HepG2 (cell line): ENCODE data around the gene CST4. TPM values are rescaled to one million over a fixed set of nuclear protein-coding genes. Genes with fewer than 3 reads are reported as not detected.

Experiments
- ATAC-seq: fragments of 200-7000 bp; cut with Tn5 transposase; 3 replicates; pipeline ENCODE4 v1.9.1; 2020; ENCODE audit warnings: mild to moderate bottlenecking, moderate library complexity
- BruUV-seq: library from RNA; stranded (reverse); fragments of 400-500 nt; replicated peaks from 2 replicates; lab custom pipeline; 2021; lab: Mats Ljungman, UMichigan
- CTCF ChIA-PET: fragments of 300-600 bp; formaldehyde crosslinking; extraction: SDS; loops from one replicate; lab custom pipeline; 2021; ENCODE audit warnings: low total read pairs, inconsistent platforms, low intra/inter-chr PET ratio; lab: Yijun Ruan, JAX
- POLR2A ChIA-PET: fragments of 350-600 bp; sonication (Branson Sonifier 250); formaldehyde crosslinking; loops from one replicate; lab custom pipeline; 2020; ENCODE audit warnings: antibody characterized with exemption, inconsistent platforms; lab: Yijun Ruan, JAX
- DNase-seq: peaks from one replicate; pipeline ENCODE4 v3.0.0-alpha.2; 2015; ENCODE audit warnings: low spot score
- FAIRE-seq: peaks from 3 replicates; lab custom pipeline; 2011; peaks lifted over from hg19 to GRCh38; lab: Jason Lieb, UNC
- H2AFZ ChIP-seq: one replicate; pipeline ENCODE4 v1.6.1; 2011; ENCODE audit warnings: low read length, inconsistent platforms
- H3K27ac ChIP-seq: fragments of 300-600 bp; 3 replicates; pipeline ENCODE4 v1.8.0; 2011; ENCODE audit warnings: mixed run types, mild to moderate bottlenecking, mixed read lengths, low read length, inconsistent platforms; ENCODE audit not compliant: insufficient read depth; ENCODE audit errors: extremely low read length
- H3K27me3 ChIP-seq, 2 experiments: fragments of 200-600 bp in 1 of 2; 2 replicates in 1 of 2; 3 replicates in 1 of 2; pipeline versions ENCODE4 v1.6.0 to v1.8.0; 2011; ENCODE audit warnings: low read length in 2 of 2, mild to moderate bottlenecking in 2 of 2, moderate library complexity in 2 of 2, inconsistent platforms in 1 of 2; ENCODE audit not compliant: insufficient read depth in 2 of 2, control insufficient read depth in 1 of 2
- H3K36me3 ChIP-seq, 2 experiments: fragments of 200-600 bp in 1 of 2; replicated peaks in 1 of 2; 2 replicates in 1 of 2; 3 replicates in 1 of 2; pipeline versions ENCODE4 v1.5.1 to v1.8.0; 2011; ENCODE audit warnings: low read length in 2 of 2, inconsistent platforms in 1 of 2; ENCODE audit not compliant: insufficient read depth in 2 of 2, control insufficient read depth in 1 of 2
- H3K4me1 ChIP-seq: 2 replicates; pipeline ENCODE4 v1.5.1; 2012; ENCODE audit warnings: low read length, inconsistent platforms; ENCODE audit not compliant: insufficient read depth
- H3K4me2 ChIP-seq: 2 replicates; pipeline ENCODE4 v1.6.0; 2011; ENCODE audit warnings: low read depth, low read length, inconsistent platforms
- H3K4me3 ChIP-seq, 3 experiments: fragments of 200-600 bp in 1 of 3; sonication (generic), shearing (Covaris generic) in 1 of 3; replicated peaks in 1 of 3; 2 replicates each; pipeline ENCODE4 v1.5.1; 2011 to 2016; ENCODE audit warnings: low read length in 3 of 3, inconsistent platforms in 2 of 3, low read depth in 2 of 3, mild to moderate bottlenecking in 2 of 3, control low read depth in 1 of 3, mixed read lengths in 1 of 3; ENCODE audit not compliant: insufficient read depth in 1 of 3
- H3K79me2 ChIP-seq: one replicate; pipeline ENCODE4 v1.6.1; 2011; ENCODE audit warnings: low read length, inconsistent platforms; ENCODE audit not compliant: insufficient read depth
- H3K9ac ChIP-seq: 2 replicates; pipeline ENCODE4 v1.6.0; 2011; ENCODE audit warnings: mild to moderate bottlenecking, low read depth, low read length, inconsistent platforms; ENCODE audit not compliant: insufficient read depth
- H3K9me3 ChIP-seq: 2 replicates; pipeline ENCODE4 v1.5.1; 2012; ENCODE audit warnings: mild to moderate bottlenecking, low read length
- H4K20me1 ChIP-seq: 2 replicates; pipeline ENCODE4 v1.6.0; 2011; ENCODE audit warnings: inconsistent platforms, mild to moderate bottlenecking, low read length, moderate library complexity; ENCODE audit not compliant: insufficient read depth
- AGO2 ChIP-seq: fragments of 200-400 bp; formaldehyde crosslinking; optimal IDR thresholded peaks from 2 replicates; pipeline ENCODE3; 2017; ENCODE audit warnings: mild to moderate bottlenecking, low read depth, low read length, moderate library complexity
- CBX5 ChIP-seq: sonication (generic); formaldehyde crosslinking; IDR thresholded peaks from 2 replicates; pipeline ENCODE4 v1.4.0; 2020; ENCODE audit warnings: missing genetic modification reagents, borderline replicate concordance
- MAZ ChIP-seq, 2 experiments: sonication (generic) in 1 of 2; formaldehyde crosslinking in 1 of 2; IDR thresholded peaks; 2 replicates each; pipeline versions ENCODE4 v1.5.0 to v1.6.1; 2012 to 2020; ENCODE audit warnings: low read depth in 2 of 2, mild to moderate bottlenecking in 2 of 2, borderline replicate concordance in 1 of 2, improper control_type of control experiment in 1 of 2, low read length in 1 of 2, missing genetic modification reagents in 1 of 2, moderate library complexity in 1 of 2
- RBM22 ChIP-seq: fragments of 200-400 bp; formaldehyde crosslinking; optimal IDR thresholded peaks from 2 replicates; pipeline ENCODE3; 2017; ENCODE audit warnings: mild to moderate bottlenecking, low read length, moderate library complexity
- ZNF10 ChIP-seq: sonication (generic); formaldehyde crosslinking; IDR thresholded peaks from 2 replicates; pipeline ENCODE4 v1.4.0; 2020; ENCODE audit warnings: mild to moderate bottlenecking, low read depth, missing genetic modification reagents, borderline replicate concordance
- ZNF549 ChIP-seq: sonication (generic); formaldehyde crosslinking; IDR thresholded peaks from 2 replicates; pipeline ENCODE4 v1.5.0; 2020; ENCODE audit warnings: missing genetic modification reagents
- ZNF83 ChIP-seq: sonication (generic); formaldehyde crosslinking; IDR thresholded peaks from 2 replicates; pipeline ENCODE4 v1.4.0; 2020; ENCODE audit warnings: missing genetic modification reagents, mild to moderate bottlenecking, borderline replicate concordance
- ZNF879 ChIP-seq: sonication (generic); formaldehyde crosslinking; IDR thresholded peaks from 2 replicates; pipeline ENCODE4 v1.8.1; 2023; ENCODE audit warnings: missing genetic modification reagents
- WGBS: methylation state at CpG from one replicate; pipeline ENCODE4 v1.1.6; 2017; ENCODE audit warnings: low lambda C conversion rate; 5-methylcytosine and 5-hydroxymethylcytosine counted together
- in situ Hi-C: cut with HindIII; loops from 2 replicates; pipeline ENCODE4 v1.10.0; 2017; ENCODE audit warnings: low pct_unique_long_range_greater_than_20kb; ENCODE audit not compliant: extremely low pct_ligation_motif_present
- intact Hi-C: fragments of 100-400 bp; cut with micrococcal nuclease; formaldehyde crosslinking; loops from one replicate; pipeline ENCODE4 v1.10.0; 2022; ENCODE audit not compliant: unreplicated experiment
- polyA plus RNA-seq, 8 experiments: library from polyadenylated mRNA; depleted of rRNA in 3 of 8; stranded (reverse) in 7 of 8; unstranded in 1 of 8; fragments of >200 nt; fragmentation: Illumina TruSeq in 4 of 8; extraction: Trizol in 4 of 8; gene quantifications; 2 replicates each; pipeline versions ENCODE4 v1.2.1 to v1.2.3, GENCODE V29; 2011 to 2016; ENCODE audit warnings: low read depth in 4 of 8, missing spikeins in 1 of 8, mixed read lengths in 1 of 8; ENCODE audit not compliant: insufficient read depth in 1 of 8
- total RNA-seq, 5 experiments: library from RNA; depleted of rRNA; stranded (reverse); fragments of >200 nt; fragmentation: Illumina TruSeq; extraction: Trizol; gene quantifications; 2 replicates each; pipeline ENCODE4 v1.2.3, GENCODE V29; 2016; ENCODE audit warnings: low read depth in 1 of 5
- TF ChIP-seq, protein P1 (sequence below): sonication (generic); formaldehyde crosslinking; IDR thresholded peaks from 2 replicates; pipeline ENCODE4 v1.5.1; 2020; ENCODE audit warnings: missing genetic modification reagents, mild to moderate bottlenecking, borderline replicate concordance
- TF ChIP-seq, protein P2 (sequence below): sonication (generic); formaldehyde crosslinking; IDR thresholded peaks from 2 replicates; pipeline ENCODE4 v1.8.0; 2022; ENCODE audit warnings: mild to moderate bottlenecking, missing genetic modification reagents; ENCODE audit not compliant: insufficient replicate concordance
- TF ChIP-seq, protein P3 (sequence below): IDR thresholded peaks from 2 replicates; pipeline ENCODE4 v1.6.1; 2018; ENCODE audit warnings: missing genetic modification reagents, mild to moderate bottlenecking, missing compliant biosample characterization

Gene CST4
- total and polyA plus RNA-seq, 2 of the 13 experiments (the other 11 are each of a cell fraction or from before 2014, with no cell fraction given) = not detected

DNA sequence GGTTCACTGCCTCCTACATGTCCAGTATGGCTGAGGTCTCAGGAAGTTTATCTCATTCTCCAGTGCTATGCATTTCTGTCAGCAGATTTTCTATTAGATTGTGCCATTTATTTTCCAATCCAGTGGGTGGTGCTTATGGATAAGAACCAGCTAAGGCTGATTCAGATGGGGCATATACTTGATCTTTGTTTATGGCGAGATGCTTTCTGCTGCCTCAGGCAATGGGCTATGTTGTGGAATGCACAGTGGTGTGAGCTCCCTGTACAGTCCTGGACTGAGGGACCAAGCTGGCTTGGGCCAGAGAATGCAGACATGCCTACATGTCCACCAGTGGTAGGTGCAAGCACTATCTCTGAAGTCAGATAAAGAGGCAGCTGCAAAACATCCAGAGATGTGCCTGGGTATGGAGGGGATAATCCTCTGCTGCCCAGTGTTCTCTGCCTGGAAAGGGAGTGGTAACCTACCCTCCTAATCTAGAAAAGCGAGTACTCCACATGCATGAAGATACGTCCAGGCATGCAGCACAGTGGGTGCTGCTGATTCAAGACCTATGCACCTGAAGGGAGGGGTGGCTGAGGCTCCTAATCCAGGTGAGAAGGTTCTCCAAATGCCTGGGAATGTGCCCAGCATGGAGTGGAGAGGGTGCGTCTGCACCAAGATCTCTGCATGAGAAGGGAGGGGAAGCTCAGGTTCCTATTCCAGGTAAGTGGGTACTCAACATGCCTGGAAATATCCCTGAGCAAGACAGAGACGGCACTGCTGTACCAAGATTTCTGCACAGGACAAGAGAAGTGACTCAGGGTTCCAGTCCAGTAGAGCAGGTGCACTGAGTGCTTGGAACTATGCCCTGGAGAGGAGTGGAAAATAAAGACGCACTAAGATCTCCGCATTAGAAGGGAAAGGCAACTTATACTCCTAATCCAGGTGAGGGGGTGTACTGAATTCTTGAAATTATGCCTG lies 9.4 kb downstream of the CST4 start (continued):
- TF ChIP-seq, protein P1, sequence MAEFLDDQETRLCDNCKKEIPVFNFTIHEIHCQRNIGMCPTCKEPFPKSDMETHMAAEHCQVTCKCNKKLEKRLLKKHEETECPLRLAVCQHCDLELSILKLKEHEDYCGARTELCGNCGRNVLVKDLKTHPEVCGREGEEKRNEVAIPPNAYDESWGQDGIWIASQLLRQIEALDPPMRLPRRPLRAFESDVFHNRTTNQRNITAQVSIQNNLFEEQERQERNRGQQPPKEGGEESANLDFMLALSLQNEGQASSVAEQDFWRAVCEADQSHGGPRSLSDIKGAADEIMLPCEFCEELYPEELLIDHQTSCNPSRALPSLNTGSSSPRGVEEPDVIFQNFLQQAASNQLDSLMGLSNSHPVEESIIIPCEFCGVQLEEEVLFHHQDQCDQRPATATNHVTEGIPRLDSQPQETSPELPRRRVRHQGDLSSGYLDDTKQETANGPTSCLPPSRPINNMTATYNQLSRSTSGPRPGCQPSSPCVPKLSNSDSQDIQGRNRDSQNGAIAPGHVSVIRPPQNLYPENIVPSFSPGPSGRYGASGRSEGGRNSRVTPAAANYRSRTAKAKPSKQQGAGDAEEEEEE (CRISPR knock-in tag) = no peak
- TF ChIP-seq, protein P2, sequence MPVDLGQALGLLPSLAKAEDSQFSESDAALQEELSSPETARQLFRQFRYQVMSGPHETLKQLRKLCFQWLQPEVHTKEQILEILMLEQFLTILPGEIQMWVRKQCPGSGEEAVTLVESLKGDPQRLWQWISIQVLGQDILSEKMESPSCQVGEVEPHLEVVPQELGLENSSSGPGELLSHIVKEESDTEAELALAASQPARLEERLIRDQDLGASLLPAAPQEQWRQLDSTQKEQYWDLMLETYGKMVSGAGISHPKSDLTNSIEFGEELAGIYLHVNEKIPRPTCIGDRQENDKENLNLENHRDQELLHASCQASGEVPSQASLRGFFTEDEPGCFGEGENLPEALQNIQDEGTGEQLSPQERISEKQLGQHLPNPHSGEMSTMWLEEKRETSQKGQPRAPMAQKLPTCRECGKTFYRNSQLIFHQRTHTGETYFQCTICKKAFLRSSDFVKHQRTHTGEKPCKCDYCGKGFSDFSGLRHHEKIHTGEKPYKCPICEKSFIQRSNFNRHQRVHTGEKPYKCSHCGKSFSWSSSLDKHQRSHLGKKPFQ (CRISPR knock-in tag) = no peak
- TF ChIP-seq ZNF879 = no peak
- TF ChIP-seq ZNF10 = no peak
- TF ChIP-seq MAZ (IDR thresholded peaks at IDR 0.05; ENCODE audit: borderline replicate concordance, low read depth, low read length) = no peak
- no peak for TF ChIP-seq MAZ (CRISPR knock-in tag; IDR thresholded peaks at IDR 0.05; ENCODE audit: low read depth)
- TF ChIP-seq, all 625 proteins: peak for 0

DNA sequence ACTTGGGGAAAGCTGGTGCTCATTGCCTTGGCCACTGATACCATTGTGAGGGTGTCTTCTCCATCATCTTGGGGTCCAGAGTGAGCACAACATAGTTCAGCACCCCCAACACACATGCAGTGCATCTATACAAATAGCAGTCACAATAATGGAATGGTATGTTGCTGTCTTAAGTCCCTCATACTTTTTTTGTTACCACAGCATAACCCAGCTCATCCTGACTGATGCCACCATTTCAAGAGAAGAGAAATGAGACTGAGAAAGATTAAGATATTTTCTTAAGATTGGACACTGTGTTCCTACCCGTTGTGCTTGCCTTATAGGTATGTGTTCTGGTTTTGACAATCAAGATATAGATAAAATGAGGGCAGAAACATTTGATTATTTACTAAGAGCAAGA lies 15.6 kb downstream of the CST4 start:
- H3K36me3 ChIP-seq = no peaks in the 10 kb centered on the region
- FAIRE-seq = no peak
- H3K9me3 ChIP-seq = no peaks in the 10 kb centered on the region
- intact Hi-C loops = no loop called here
- H3K4me2 ChIP-seq = no peak overlapping the region
- in situ Hi-C loops = no loop called here
- H3K9ac ChIP-seq = no peak overlapping the region
- H3K27ac ChIP-seq = no peak overlapping the region
- H3K79me2 ChIP-seq = no peaks in the 10 kb centered on the region
- H4K20me1 ChIP-seq = no peaks in the 10 kb centered on the region
- CTCF ChIA-PET = no interaction called here
- no peak for ATAC-seq
- no peak overlapping the region for H2AFZ ChIP-seq
- BruUV-seq = no TSS peak
- H3K27me3 ChIP-seq = no peaks in the 10 kb centered on the region
- DNase-seq = no peak
- H3K4me3 ChIP-seq = no peak overlapping the region
- POLR2A ChIA-PET = no interaction called here
- peaks cover 7% of the 10 kb centered on the region; the same call in 1 of the 2 replicates for H3K4me1 ChIP-seq
- 2% methylated on average over 1 of the region's 1 CpG for WGBS
- TF ChIP-seq AGO2 (no peak), ZNF10 (no peak), RBM22 (no peak), ZNF549 (CRISPR knock-in tag) (no peak), CBX5 (no peak), ZNF83 (no peak)
- TF ChIP-seq, protein P3, sequence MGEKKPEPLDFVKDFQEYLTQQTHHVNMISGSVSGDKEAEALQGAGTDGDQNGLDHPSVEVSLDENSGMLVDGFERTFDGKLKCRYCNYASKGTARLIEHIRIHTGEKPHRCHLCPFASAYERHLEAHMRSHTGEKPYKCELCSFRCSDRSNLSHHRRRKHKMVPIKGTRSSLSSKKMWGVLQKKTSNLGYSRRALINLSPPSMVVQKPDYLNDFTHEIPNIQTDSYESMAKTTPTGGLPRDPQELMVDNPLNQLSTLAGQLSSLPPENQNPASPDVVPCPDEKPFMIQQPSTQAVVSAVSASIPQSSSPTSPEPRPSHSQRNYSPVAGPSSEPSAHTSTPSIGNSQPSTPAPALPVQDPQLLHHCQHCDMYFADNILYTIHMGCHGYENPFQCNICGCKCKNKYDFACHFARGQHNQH (CRISPR knock-in tag) = no peak
